Measurements from ENCODE around the gene RIPOR3.
A peak's percentile ranks its signal among the peaks of the same experiment; 100 is the strongest.
"Not testable (repeated sequence)": the region's sequence is repeated elsewhere in the genome, so short reads cannot be mapped to it uniquely, and the experiment has no call there.

Gene RIPOR3

DNA sequence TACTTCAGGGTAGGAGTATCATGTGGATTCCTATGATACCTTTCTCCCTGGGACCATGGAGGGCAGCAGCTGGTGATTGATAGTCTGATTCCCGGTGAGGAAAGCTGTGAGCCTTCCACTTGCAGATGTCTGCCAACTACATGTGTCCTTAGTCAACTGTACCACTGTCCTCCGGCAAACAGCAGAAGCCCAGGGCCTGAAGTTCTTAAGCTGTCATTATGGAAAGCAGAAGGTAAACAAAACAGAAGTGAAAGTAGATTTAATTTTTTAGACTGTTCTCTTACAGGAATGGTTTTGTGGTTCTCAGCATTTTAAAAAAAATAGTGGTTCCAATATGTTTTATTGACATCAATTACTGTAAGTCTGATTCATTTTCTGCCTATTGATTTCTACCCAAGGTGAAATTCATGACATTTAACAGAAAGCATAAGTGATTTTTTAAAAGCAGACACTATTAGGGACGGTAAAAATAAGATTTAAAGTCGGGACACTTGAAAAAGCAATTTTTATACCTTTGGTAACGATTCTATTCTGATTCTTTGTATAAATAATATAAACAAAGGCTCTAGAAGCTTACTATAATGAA is 144.5 kb downstream of the RIPOR3 start:
- TF ChIP-seq, protein P1, sequence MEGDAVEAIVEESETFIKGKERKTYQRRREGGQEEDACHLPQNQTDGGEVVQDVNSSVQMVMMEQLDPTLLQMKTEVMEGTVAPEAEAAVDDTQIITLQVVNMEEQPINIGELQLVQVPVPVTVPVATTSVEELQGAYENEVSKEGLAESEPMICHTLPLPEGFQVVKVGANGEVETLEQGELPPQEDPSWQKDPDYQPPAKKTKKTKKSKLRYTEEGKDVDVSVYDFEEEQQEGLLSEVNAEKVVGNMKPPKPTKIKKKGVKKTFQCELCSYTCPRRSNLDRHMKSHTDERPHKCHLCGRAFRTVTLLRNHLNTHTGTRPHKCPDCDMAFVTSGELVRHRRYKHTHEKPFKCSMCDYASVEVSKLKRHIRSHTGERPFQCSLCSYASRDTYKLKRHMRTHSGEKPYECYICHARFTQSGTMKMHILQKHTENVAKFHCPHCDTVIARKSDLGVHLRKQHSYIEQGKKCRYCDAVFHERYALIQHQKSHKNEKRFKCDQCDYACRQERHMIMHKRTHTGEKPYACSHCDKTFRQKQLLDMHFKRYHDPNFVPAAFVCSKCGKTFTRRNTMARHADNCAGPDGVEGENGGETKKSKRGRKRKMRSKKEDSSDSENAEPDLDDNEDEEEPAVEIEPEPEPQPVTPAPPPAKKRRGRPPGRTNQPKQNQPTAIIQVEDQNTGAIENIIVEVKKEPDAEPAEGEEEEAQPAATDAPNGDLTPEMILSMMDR (conservative IDR thresholded peaks at IDR 0.05; ENCODE audit: low read depth, low read length): no peak
- no peak overlapping the region for H3K4me3 ChIP-seq (ENCODE audit: low read length)
- DNase-seq (ENCODE audit: low read depth): no peak

DNA sequence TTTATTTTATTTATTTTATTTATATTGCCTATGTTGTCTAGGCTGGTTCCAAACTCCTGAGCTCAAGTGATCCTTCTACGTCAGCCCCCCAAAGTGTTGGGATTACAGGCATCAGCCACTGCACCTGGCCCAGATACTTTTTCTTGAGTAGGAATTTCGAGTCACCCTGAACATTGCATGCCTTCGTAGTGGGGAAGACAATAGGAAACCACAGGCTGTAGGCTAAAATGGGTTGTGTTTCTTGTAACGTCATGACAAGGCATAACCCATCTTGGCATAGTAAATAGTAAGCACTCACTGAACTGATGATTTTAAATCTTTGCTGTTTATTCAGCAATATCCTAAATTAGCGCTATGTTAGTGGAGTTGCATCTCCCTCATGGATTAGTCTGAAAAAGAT is 146.2 kb downstream of the RIPOR3 start:
- H3K4me3 ChIP-seq (ENCODE audit: low read length): no peak overlapping the region

GRCh38 chr20:50543326-50543725 is 148.0 kb downstream of the RIPOR3 start:
- TF ChIP-seq, protein P1 (conservative IDR thresholded peaks at IDR 0.05; ENCODE audit: low read depth, low read length): no peak
- no peak overlapping the region for H3K4me3 ChIP-seq (ENCODE audit: low read length)
- DNase-seq (ENCODE audit: low read depth): no peak

More for the DNA sequence above, 146.2 kb downstream of the RIPOR3 start:
- no peak for DNase-seq (ENCODE audit: low read depth)
- TF ChIP-seq, protein P1 (conservative IDR thresholded peaks at IDR 0.05; ENCODE audit: low read depth, low read length): no peak

DNA sequence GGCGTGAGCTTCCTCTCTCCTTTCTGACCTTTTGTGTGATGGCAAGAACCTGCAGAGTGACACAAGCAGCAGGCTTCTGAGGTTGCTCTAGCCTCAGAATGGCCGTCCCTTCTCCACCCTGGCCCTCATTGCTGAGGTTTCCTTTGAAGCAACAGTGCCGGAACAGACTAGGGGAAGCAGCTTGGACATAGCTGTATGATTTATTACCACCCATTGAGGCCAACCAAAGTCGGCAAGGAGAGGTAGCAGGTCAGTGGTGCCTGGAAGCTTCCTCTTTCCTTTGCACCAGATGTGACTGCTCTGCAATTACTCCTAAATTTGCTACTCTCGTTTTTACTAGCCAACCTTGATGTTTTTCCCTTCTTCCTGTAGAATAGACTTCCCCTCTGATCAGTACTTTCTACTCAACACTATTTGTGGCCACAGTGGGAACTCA is 149.7 kb downstream of the RIPOR3 start:
- TF ChIP-seq, protein P1 (conservative IDR thresholded peaks at IDR 0.05; ENCODE audit: low read depth, low read length): no peak
- no peak overlapping the region for H3K4me3 ChIP-seq (ENCODE audit: low read length)
- no peak for DNase-seq (ENCODE audit: low read depth)

DNA sequence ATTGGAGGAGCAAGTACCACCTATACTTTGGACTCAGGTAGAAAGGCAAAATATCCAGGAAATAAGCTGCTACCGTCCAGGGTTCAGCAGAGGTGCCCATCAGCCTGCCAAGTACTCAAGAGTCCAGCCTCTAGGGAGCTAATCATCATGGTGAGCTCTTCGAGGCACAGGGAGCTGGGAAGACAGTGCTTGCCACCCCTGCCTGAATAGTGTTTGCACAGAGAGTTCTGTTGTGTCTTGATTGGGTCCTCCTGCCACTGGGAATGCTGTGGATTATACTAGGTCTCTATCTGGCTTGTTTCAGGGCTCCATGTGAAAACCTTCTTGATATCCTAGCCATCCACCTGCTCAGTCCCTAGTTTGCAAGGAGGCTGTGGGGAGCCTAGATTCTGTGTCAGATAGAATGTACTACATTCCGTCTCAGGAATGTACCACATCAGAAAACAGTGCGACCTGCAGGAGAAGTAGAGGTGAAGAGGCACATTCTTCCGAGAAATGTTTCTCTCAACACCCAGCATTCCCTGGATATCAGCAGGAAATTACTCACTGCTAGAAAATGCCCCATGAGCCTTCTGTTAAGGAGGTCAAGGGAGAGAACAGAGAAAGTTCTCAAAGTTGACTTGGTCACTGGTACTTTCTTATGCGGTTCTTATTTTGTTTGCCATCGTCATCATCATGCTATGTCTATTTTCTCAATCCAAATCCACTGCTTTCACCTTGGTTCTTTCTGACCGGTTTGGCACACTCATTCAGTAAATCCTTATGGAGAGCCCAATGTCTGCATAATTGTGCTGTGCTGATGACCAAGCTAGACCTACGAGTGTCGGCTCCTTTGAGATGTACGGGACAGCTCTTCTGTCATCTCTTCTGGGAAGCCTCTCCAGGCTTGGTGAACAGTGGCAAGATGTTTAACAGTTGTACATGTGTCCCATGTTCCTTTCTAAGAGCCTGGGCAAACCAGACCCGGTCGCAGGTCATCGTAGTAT is 150.4 kb downstream of the RIPOR3 start:
- peak; percentile 97 for DNase-seq (ENCODE audit: low read depth)
- TF ChIP-seq, protein P1 (conservative IDR thresholded peaks at IDR 0.05; ENCODE audit: low read depth, low read length): no peak
- H3K4me3 ChIP-seq (ENCODE audit: low read length): no peak overlapping the region

DNA sequence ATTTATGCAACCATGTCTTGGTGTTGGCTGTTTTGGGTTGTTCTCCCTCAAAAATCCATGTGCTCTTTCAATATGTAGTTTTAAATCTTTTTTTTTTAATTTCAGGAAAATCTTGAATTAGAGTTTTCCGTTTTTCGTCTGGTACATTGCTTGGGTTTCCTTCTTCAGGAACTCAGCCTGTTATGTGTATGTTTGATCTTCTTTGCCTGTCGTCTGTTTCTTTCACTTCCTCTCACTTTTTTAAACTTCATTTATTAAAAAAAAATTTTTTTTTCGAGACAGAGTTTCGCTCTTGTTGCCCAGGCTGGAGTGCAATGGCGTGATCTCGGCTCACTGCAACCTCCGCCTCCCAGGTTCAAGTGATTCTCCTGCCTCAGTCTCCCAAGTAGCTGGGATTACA is 151.5 kb downstream of the RIPOR3 start:
- not testable (repeated sequence) for DNase-seq (ENCODE audit: low read depth)

DNA sequence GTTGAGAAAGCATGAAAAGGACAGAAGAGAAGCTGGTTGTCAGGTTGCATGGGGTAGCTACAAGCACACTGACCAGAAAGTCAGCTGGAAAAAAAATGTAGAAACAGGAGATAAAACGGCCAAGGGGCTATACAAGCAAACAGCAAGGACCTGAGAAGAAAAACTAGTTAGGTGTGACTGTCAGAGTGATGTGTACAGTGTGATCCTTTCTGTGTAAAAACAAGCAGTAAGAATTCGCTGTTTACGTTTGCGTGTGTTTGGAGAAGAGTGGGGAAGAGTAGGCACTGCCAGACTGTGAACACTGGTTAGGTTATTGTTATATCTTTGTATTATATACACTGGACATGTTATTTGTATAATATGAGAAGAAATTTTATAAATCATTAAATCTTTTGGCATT is 153.1 kb downstream of the RIPOR3 start:
- no peak for DNase-seq (ENCODE audit: low read depth)
- H3K4me3 ChIP-seq (ENCODE audit: low read length): no peak overlapping the region
- TF ChIP-seq, protein P1 (conservative IDR thresholded peaks at IDR 0.05; ENCODE audit: low read depth, low read length): no peak

More for the DNA sequence above, 151.5 kb downstream of the RIPOR3 start:
- H3K4me3 ChIP-seq (ENCODE audit: low read length): not testable (repeated sequence)

All from retinal pigment epithelial cell (primary cell).